ENCODE data around the gene ZNF33A. TPM values are rescaled to one million over a fixed set of nuclear protein-coding genes. Genes with fewer than 3 reads are reported as not detected.

The ZNF33A gene
- total and polyA plus RNA-seq, 2 experiments from 2014 or later, result 20.3 to 32.6 TPM

DNA sequence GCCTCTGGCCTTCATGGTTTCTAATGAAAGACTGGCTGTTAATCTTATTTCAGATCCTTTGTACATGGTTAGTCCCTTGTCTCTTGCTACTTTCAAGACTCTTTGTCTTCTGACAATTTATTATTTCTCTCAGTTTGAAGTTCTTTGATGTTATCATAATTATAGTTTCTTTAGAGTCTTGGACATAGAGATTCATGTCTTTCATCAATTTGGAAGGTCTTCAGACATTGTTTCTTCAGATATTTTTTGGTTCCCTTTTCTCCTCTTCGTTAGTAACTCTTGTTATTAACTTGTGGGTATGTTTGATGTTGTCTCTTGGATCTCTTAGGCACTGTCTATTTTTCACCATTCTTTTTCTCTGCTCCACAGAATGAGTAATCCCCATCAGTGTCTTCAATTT is 92.4 kb downstream of the ZNF33A start:
- Histone ChIP-seq H3K36me3 (ENCODE audit: insufficient read depth) (peaks cover 20% of the 10 kb centered on the region), H3K9me2 (ENCODE audit: insufficient read depth) (no peaks in the 10 kb centered on the region), H4K20me1 (replicated peaks; ENCODE audit: insufficient read depth) (no peaks in the 10 kb centered on the region), H2AFZ (no peak overlapping the region), H3K27ac (ENCODE audit: low read depth) (no peak overlapping the region), H3F3A (replicated peaks; ENCODE audit: low read depth) (no peaks in the 10 kb centered on the region), H3K4me1 (ENCODE audit: insufficient read depth) (no peaks in the 10 kb centered on the region), H3K27me3 (ENCODE audit: insufficient read depth) (no peaks in the 10 kb centered on the region), H3K79me2 (replicated peaks; ENCODE audit: insufficient read depth) (peaks cover 5% of the 10 kb centered on the region; the same call in 1 of the 2 replicates), H3K4me3 (no peak overlapping the region), H3K4me2 (no peak overlapping the region)
- Mint-ChIP-seq H3K9me3 (peaks cover 96% of the 10 kb centered on the region), H3K4me1 (peaks cover 9% of the 10 kb centered on the region), H3K4me3 (no peak overlapping the region), H3K27ac (no peak overlapping the region), H3K36me3 (ENCODE audit: low read depth) (peaks cover 98% of the 10 kb centered on the region), H3K27me3 (ENCODE audit: insufficient read depth, low read depth, poor library complexity) (peaks cover 2% of the 10 kb centered on the region)
- TF ChIP-seq ZNF114 (CRISPR knock-in tag; IDR thresholded peaks at IDR 0.05) (no peak), POLR2AphosphoS5 (IDR thresholded peaks at IDR 0.05; ENCODE audit: low read depth) (no peak), EZH2 (IDR thresholded peaks at IDR 0.05; ENCODE audit: low read depth, unreplicated experiment) (no peak), STAT1 (IDR thresholded peaks at IDR 0.05; ENCODE audit: unreplicated experiment) (no peak)
- TF ChIP-seq, protein P1, sequence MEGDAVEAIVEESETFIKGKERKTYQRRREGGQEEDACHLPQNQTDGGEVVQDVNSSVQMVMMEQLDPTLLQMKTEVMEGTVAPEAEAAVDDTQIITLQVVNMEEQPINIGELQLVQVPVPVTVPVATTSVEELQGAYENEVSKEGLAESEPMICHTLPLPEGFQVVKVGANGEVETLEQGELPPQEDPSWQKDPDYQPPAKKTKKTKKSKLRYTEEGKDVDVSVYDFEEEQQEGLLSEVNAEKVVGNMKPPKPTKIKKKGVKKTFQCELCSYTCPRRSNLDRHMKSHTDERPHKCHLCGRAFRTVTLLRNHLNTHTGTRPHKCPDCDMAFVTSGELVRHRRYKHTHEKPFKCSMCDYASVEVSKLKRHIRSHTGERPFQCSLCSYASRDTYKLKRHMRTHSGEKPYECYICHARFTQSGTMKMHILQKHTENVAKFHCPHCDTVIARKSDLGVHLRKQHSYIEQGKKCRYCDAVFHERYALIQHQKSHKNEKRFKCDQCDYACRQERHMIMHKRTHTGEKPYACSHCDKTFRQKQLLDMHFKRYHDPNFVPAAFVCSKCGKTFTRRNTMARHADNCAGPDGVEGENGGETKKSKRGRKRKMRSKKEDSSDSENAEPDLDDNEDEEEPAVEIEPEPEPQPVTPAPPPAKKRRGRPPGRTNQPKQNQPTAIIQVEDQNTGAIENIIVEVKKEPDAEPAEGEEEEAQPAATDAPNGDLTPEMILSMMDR (conservative IDR thresholded peaks at IDR 0.05; ENCODE audit: low read depth in 2 of 2), result no peak
- TF ChIP-seq, protein P2, sequence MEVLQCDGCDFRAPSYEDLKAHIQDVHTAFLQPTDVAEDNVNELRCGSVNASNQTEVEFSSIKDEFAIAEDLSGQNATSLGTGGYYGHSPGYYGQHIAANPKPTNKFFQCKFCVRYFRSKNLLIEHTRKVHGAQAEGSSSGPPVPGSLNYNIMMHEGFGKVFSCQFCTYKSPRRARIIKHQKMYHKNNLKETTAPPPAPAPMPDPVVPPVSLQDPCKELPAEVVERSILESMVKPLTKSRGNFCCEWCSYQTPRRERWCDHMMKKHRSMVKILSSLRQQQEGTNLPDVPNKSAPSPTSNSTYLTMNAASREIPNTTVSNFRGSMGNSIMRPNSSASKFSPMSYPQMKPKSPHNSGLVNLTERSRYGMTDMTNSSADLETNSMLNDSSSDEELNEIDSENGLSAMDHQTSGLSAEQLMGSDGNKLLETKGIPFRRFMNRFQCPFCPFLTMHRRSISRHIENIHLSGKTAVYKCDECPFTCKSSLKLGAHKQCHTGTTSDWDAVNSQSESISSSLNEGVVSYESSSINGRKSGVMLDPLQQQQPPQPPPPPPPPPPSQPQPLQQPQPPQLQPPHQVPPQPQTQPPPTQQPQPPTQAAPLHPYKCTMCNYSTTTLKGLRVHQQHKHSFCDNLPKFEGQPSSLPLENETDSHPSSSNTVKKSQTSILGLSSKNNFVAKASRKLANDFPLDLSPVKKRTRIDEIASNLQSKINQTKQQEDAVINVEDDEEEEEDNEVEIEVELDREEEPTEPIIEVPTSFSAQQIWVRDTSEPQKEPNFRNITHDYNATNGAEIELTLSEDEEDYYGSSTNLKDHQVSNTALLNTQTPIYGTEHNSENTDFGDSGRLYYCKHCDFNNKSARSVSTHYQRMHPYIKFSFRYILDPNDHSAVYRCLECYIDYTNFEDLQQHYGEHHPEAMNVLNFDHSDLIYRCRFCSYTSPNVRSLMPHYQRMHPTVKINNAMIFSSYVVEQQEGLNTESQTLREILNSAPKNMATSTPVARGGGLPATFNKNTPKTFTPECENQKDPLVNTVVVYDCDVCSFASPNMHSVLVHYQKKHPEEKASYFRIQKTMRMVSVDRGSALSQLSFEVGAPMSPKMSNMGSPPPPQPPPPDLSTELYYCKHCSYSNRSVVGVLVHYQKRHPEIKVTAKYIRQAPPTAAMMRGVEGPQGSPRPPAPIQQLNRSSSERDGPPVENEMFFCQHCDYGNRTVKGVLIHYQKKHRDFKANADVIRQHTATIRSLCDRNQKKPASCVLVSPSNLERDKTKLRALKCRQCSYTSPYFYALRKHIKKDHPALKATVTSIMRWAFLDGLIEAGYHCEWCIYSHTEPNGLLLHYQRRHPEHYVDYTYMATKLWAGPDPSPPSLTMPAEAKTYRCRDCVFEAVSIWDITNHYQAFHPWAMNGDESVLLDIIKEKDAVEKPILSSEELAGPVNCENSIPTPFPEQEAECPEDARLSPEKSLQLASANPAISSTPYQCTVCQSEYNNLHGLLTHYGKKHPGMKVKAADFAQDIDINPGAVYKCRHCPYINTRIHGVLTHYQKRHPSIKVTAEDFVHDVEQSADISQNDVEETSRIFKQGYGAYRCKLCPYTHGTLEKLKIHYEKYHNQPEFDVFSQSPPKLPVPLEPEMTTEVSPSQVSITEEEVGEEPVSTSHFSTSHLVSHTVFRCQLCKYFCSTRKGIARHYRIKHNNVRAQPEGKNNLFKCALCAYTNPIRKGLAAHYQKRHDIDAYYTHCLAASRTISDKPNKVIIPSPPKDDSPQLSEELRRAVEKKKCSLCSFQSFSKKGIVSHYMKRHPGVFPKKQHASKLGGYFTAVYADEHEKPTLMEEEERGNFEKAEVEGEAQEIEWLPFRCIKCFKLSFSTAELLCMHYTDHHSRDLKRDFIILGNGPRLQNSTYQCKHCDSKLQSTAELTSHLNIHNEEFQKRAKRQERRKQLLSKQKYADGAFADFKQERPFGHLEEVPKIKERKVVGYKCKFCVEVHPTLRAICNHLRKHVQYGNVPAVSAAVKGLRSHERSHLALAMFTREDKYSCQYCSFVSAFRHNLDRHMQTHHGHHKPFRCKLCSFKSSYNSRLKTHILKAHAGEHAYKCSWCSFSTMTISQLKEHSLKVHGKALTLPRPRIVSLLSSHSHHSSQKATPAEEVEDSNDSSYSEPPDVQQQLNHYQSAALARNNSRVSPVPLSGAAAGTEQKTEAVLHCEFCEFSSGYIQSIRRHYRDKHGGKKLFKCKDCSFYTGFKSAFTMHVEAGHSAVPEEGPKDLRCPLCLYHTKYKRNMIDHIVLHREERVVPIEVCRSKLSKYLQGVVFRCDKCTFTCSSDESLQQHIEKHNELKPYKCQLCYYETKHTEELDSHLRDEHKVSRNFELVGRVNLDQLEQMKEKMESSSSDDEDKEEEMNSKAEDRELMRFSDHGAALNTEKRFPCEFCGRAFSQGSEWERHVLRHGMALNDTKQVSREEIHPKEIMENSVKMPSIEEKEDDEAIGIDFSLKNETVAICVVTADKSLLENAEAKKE (CRISPR knock-in tag; IDR thresholded peaks at IDR 0.05), result no peak
- TF ChIP-seq, protein P3, sequence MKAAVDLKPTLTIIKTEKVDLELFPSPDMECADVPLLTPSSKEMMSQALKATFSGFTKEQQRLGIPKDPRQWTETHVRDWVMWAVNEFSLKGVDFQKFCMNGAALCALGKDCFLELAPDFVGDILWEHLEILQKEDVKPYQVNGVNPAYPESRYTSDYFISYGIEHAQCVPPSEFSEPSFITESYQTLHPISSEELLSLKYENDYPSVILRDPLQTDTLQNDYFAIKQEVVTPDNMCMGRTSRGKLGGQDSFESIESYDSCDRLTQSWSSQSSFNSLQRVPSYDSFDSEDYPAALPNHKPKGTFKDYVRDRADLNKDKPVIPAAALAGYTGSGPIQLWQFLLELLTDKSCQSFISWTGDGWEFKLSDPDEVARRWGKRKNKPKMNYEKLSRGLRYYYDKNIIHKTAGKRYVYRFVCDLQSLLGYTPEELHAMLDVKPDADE (IDR thresholded peaks at IDR 0.05), result no peak
- DNase-seq (ENCODE audit: low spot score) (no peak), ATAC-seq (no peak)
